HepG2 (cell line): ENCODE results near the gene CMKLR1. TPM values are rescaled to one million over a fixed set of nuclear protein-coding genes. Genes with fewer than 3 reads are reported as not detected.

Experiments
- ATAC-seq: fragments of 200-7000 bp; cut with Tn5 transposase; 3 replicates; pipeline ENCODE4 v1.9.1; 2020; ENCODE audit warnings: mild to moderate bottlenecking, moderate library complexity
- BruUV-seq: library from RNA; stranded (reverse); fragments of 400-500 nt; replicated peaks from 2 replicates; lab custom pipeline; 2021; lab: Mats Ljungman, UMichigan
- CTCF ChIA-PET: fragments of 300-600 bp; formaldehyde crosslinking; extraction: SDS; loops from one replicate; lab custom pipeline; 2021; ENCODE audit warnings: low total read pairs, inconsistent platforms, low intra/inter-chr PET ratio; lab: Yijun Ruan, JAX
- POLR2A ChIA-PET: fragments of 350-600 bp; sonication (Branson Sonifier 250); formaldehyde crosslinking; loops from one replicate; lab custom pipeline; 2020; ENCODE audit warnings: antibody characterized with exemption, inconsistent platforms; lab: Yijun Ruan, JAX
- DNase-seq: peaks from one replicate; pipeline ENCODE4 v3.0.0-alpha.2; 2015; ENCODE audit warnings: low spot score
- FAIRE-seq: peaks from 3 replicates; lab custom pipeline; 2011; peaks lifted over from hg19 to GRCh38; lab: Jason Lieb, UNC
- H2AFZ ChIP-seq: one replicate; pipeline ENCODE4 v1.6.1; 2011; ENCODE audit warnings: low read length, inconsistent platforms
- H3K27ac ChIP-seq: fragments of 300-600 bp; 3 replicates; pipeline ENCODE4 v1.8.0; 2011; ENCODE audit warnings: mixed run types, mild to moderate bottlenecking, mixed read lengths, low read length, inconsistent platforms; ENCODE audit not compliant: insufficient read depth; ENCODE audit errors: extremely low read length
- H3K27me3 ChIP-seq, 2 experiments: fragments of 200-600 bp in 1 of 2; 2 replicates in 1 of 2; 3 replicates in 1 of 2; pipeline versions ENCODE4 v1.6.0 to v1.8.0; 2011; ENCODE audit warnings: low read length in 2 of 2, mild to moderate bottlenecking in 2 of 2, moderate library complexity in 2 of 2, inconsistent platforms in 1 of 2; ENCODE audit not compliant: insufficient read depth in 2 of 2, control insufficient read depth in 1 of 2
- H3K36me3 ChIP-seq, 2 experiments: fragments of 200-600 bp in 1 of 2; replicated peaks in 1 of 2; 2 replicates in 1 of 2; 3 replicates in 1 of 2; pipeline versions ENCODE4 v1.5.1 to v1.8.0; 2011; ENCODE audit warnings: low read length in 2 of 2, inconsistent platforms in 1 of 2; ENCODE audit not compliant: insufficient read depth in 2 of 2, control insufficient read depth in 1 of 2
- H3K4me1 ChIP-seq: 2 replicates; pipeline ENCODE4 v1.5.1; 2012; ENCODE audit warnings: low read length, inconsistent platforms; ENCODE audit not compliant: insufficient read depth
- H3K4me2 ChIP-seq: 2 replicates; pipeline ENCODE4 v1.6.0; 2011; ENCODE audit warnings: low read depth, low read length, inconsistent platforms
- H3K4me3 ChIP-seq, 3 experiments: fragments of 200-600 bp in 1 of 3; sonication (generic), shearing (Covaris generic) in 1 of 3; replicated peaks in 1 of 3; 2 replicates each; pipeline ENCODE4 v1.5.1; 2011 to 2016; ENCODE audit warnings: low read length in 3 of 3, inconsistent platforms in 2 of 3, low read depth in 2 of 3, mild to moderate bottlenecking in 2 of 3, control low read depth in 1 of 3, mixed read lengths in 1 of 3; ENCODE audit not compliant: insufficient read depth in 1 of 3
- H3K79me2 ChIP-seq: one replicate; pipeline ENCODE4 v1.6.1; 2011; ENCODE audit warnings: low read length, inconsistent platforms; ENCODE audit not compliant: insufficient read depth
- H3K9ac ChIP-seq: 2 replicates; pipeline ENCODE4 v1.6.0; 2011; ENCODE audit warnings: mild to moderate bottlenecking, low read depth, low read length, inconsistent platforms; ENCODE audit not compliant: insufficient read depth
- H3K9me3 ChIP-seq: 2 replicates; pipeline ENCODE4 v1.5.1; 2012; ENCODE audit warnings: mild to moderate bottlenecking, low read length
- H4K20me1 ChIP-seq: 2 replicates; pipeline ENCODE4 v1.6.0; 2011; ENCODE audit warnings: inconsistent platforms, mild to moderate bottlenecking, low read length, moderate library complexity; ENCODE audit not compliant: insufficient read depth
- GLI4 ChIP-seq: sonication (generic); formaldehyde crosslinking; IDR thresholded peaks from 2 replicates; pipeline ENCODE4 v1.5.1; 2020; ENCODE audit warnings: missing genetic modification reagents, mild to moderate bottlenecking, moderate library complexity, borderline replicate concordance
- PPARG ChIP-seq: conservative IDR thresholded peaks from 2 replicates; pipeline ENCODE4 v1.6.1; 2016; ENCODE audit warnings: missing biosample characterization, missing genetic modification reagents
- RBM22 ChIP-seq: fragments of 200-400 bp; formaldehyde crosslinking; optimal IDR thresholded peaks from 2 replicates; pipeline ENCODE3; 2017; ENCODE audit warnings: mild to moderate bottlenecking, low read length, moderate library complexity
- REXO4 ChIP-seq: sonication (generic); formaldehyde crosslinking; IDR thresholded peaks from 2 replicates; pipeline ENCODE4 v1.8.0; 2022; ENCODE audit warnings: missing genetic modification reagents, mild to moderate bottlenecking, borderline replicate concordance
- SPEN ChIP-seq: sonication (generic); formaldehyde crosslinking; IDR thresholded peaks from 2 replicates; pipeline ENCODE4 v1.5.1; 2020; ENCODE audit warnings: low read depth, mild to moderate bottlenecking, missing genetic modification reagents
- TOE1 ChIP-seq: sonication (generic); formaldehyde crosslinking; IDR thresholded peaks from 2 replicates; pipeline ENCODE4 v1.4.0; 2020; ENCODE audit warnings: mild to moderate bottlenecking, missing genetic modification reagents
- ZBTB1 ChIP-seq: sonication (generic); formaldehyde crosslinking; IDR thresholded peaks from 2 replicates; pipeline ENCODE4 v1.4.0; 2020; ENCODE audit warnings: missing genetic modification reagents, borderline replicate concordance
- ZNF432 ChIP-seq: sonication (generic); formaldehyde crosslinking; IDR thresholded peaks from 2 replicates; pipeline ENCODE4 v1.5.0; 2020; ENCODE audit warnings: missing genetic modification reagents, mild to moderate bottlenecking, borderline replicate concordance
- ZNF674 ChIP-seq: sonication (generic); formaldehyde crosslinking; IDR thresholded peaks from 2 replicates; pipeline ENCODE4 v1.5.0; 2020; ENCODE audit warnings: low read depth, mild to moderate bottlenecking, missing genetic modification reagents
- WGBS: methylation state at CpG from one replicate; pipeline ENCODE4 v1.1.6; 2017; ENCODE audit warnings: low lambda C conversion rate; 5-methylcytosine and 5-hydroxymethylcytosine counted together
- in situ Hi-C: cut with HindIII; loops from 2 replicates; pipeline ENCODE4 v1.10.0; 2017; ENCODE audit warnings: low pct_unique_long_range_greater_than_20kb; ENCODE audit not compliant: extremely low pct_ligation_motif_present
- intact Hi-C: fragments of 100-400 bp; cut with micrococcal nuclease; formaldehyde crosslinking; loops from one replicate; pipeline ENCODE4 v1.10.0; 2022; ENCODE audit not compliant: unreplicated experiment
- polyA plus RNA-seq, 8 experiments: library from polyadenylated mRNA; depleted of rRNA in 3 of 8; stranded (reverse) in 7 of 8; unstranded in 1 of 8; fragments of >200 nt; fragmentation: Illumina TruSeq in 4 of 8; extraction: Trizol in 4 of 8; gene quantifications; 2 replicates each; pipeline versions ENCODE4 v1.2.1 to v1.2.3, GENCODE V29; 2011 to 2016; ENCODE audit warnings: low read depth in 4 of 8, missing spikeins in 1 of 8, mixed read lengths in 1 of 8; ENCODE audit not compliant: insufficient read depth in 1 of 8
- total RNA-seq, 5 experiments: library from RNA; depleted of rRNA; stranded (reverse); fragments of >200 nt; fragmentation: Illumina TruSeq; extraction: Trizol; gene quantifications; 2 replicates each; pipeline ENCODE4 v1.2.3, GENCODE V29; 2016; ENCODE audit warnings: low read depth in 1 of 5
- TF ChIP-seq, protein P1 (sequence below): fragments of 450-650 bp; IDR thresholded peaks from 2 replicates; pipeline ENCODE4 v1.6.1; 2016

CMKLR1 gene
- total and polyA plus RNA-seq, 2 of the 13 experiments (the other 11 are each of a cell fraction or from before 2014, with no cell fraction given): not detected

DNA sequence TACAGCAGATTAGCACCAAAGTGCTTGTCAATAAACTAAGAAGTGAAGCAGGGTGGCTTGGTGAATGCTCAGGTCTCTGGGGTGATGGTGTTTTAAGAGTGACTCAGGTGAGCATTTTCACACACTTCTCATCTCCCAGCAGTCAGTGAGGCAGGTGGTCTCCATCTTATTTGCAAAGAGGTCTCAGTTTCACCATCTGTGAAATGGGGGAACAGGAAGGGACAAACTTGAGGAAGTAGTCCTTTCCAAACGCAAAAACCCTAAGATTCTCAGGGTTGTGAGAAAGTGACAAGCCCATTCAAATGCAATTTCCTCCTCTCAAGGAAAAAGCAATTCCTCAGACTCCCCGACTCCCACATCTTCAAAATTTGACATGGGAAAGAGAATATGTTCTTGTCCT is 54.1 kb downstream of the CMKLR1 start:
- POLR2A ChIA-PET: no interaction called here
- FAIRE-seq (no peak), ATAC-seq (no peak), DNase-seq (no peak)
- H3K27ac ChIP-seq: no peak overlapping the region
- no peaks in the 10 kb centered on the region for H4K20me1 ChIP-seq
- no peaks in the 10 kb centered on the region for H3K9me3 ChIP-seq
- no peaks in the 10 kb centered on the region for H3K4me1 ChIP-seq
- TF ChIP-seq TOE1 (CRISPR knock-in tag): no peak
- no peak for TF ChIP-seq ZNF674 (CRISPR knock-in tag)
- TF ChIP-seq PPARG (CRISPR knock-in tag): no peak
- H3K4me2 ChIP-seq: no peak overlapping the region
- CTCF ChIA-PET: no interaction called here
- H3K9ac ChIP-seq: no peak overlapping the region
- H2AFZ ChIP-seq: no peak overlapping the region
- no peaks in the 10 kb centered on the region for H3K79me2 ChIP-seq
- WGBS: 0% methylated on average over 2 of the region's 2 CpGs
- intact Hi-C loops: no loop called here
- H3K27me3 ChIP-seq: peaks cover 2 to 17% of the 10 kb centered on the region in 2 experiments; a peak in 4 of 5 replicates
- in situ Hi-C loops: no loop called here
- H3K36me3 ChIP-seq: no peaks in the 10 kb centered on the region
- no TSS peak for BruUV-seq
- H3K4me3 ChIP-seq: no peak overlapping the region

DNA sequence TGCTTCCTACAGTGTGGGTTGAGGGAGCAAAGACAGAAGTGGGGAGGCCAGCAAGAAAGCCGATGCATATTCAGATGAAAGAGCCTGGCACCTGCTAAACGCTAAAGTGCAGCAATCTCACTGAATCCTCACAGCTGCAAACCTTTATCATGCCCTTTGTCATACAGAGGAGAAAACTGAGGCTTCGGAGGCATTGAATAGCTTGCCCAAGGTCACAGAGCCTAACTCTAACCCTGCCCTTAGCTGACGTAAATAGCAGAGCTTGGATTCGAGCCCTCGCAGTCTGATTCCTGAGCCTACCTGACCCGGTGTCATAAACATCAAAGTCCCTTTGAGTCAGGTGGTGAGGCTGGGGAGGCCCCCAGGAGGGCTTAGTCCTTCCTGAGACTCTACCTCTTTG is 54.9 kb downstream of the CMKLR1 start:
- H3K9me3 ChIP-seq: no peaks in the 10 kb centered on the region
- H3K27ac ChIP-seq: no peak overlapping the region
- DNase-seq (no peak), ATAC-seq (no peak), FAIRE-seq (no peak)
- H3K4me3 ChIP-seq: no peak overlapping the region
- no peaks in the 10 kb centered on the region for H4K20me1 ChIP-seq
- no peaks in the 10 kb centered on the region for H3K36me3 ChIP-seq
- no peaks in the 10 kb centered on the region for H3K4me1 ChIP-seq
- H3K27me3 ChIP-seq: peaks cover 2 to 17% of the 10 kb centered on the region in 2 experiments; a peak in 3 of 5 replicates
- BruUV-seq: no TSS peak
- in situ Hi-C loops (no loop called here), intact Hi-C loops (no loop called here)
- H2AFZ ChIP-seq: no peak overlapping the region
- POLR2A ChIA-PET: no interaction called here
- no peak overlapping the region for H3K9ac ChIP-seq
- H3K79me2 ChIP-seq: no peaks in the 10 kb centered on the region
- 1% methylated on average over 7 of the region's 7 CpGs for WGBS
- TF ChIP-seq ZBTB1 (no peak), SPEN (no peak), ZNF432 (CRISPR knock-in tag) (no peak), GLI4 (CRISPR knock-in tag) (no peak), REXO4 (CRISPR knock-in tag) (no peak), RBM22 (no peak)
- TF ChIP-seq, protein P1, sequence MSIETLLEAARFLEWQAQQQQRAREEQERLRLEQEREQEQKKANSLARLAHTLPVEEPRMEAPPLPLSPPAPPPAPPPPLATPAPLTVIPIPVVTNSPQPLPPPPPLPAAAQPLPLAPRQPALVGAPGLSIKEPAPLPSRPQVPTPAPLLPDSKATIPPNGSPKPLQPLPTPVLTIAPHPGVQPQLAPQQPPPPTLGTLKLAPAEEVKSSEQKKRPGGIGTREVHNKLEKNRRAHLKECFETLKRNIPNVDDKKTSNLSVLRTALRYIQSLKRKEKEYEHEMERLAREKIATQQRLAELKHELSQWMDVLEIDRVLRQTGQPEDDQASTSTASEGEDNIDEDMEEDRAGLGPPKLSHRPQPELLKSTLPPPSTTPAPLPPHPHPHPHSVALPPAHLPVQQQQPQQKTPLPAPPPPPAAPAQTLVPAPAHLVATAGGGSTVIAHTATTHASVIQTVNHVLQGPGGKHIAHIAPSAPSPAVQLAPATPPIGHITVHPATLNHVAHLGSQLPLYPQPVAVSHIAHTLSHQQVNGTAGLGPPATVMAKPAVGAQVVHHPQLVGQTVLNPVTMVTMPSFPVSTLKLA: no peak
- CTCF ChIA-PET: no interaction called here
- H3K4me2 ChIP-seq: no peak overlapping the region
